Endothelial cell of umbilical vein (primary cell): ENCODE data around the gene LRRC32. TPM values are rescaled to one million over a fixed set of nuclear protein-coding genes. Genes with fewer than 3 reads are reported as not detected.

Experiments used
- BruUV-seq: library from RNA; stranded (reverse); fragments of 400-500 nt; replicated peaks from 2 replicates; lab custom pipeline; 2021; lab: Mats Ljungman, UMichigan
- CTCF ChIA-PET: fragments of 300-600, 350-600 bp; sonication (Branson Sonifier 250); formaldehyde crosslinking; loops from one replicate; lab custom pipeline; 2021; ENCODE audit warnings: antibody characterized with exemption, inconsistent platforms; lab: Charles Lee
- POLR2A ChIA-PET: fragments of 300-600, 350-600 bp; sonication (Branson Sonifier 250); formaldehyde crosslinking; loops from one replicate; lab custom pipeline; 2021; ENCODE audit warnings: antibody characterized with exemption, inconsistent platforms; lab: Charles Lee
- DNase-seq: peaks from one replicate; pipeline ENCODE4 v3.0.0-alpha.2; 2011; ENCODE audit warnings: low read depth, low spot score
- FAIRE-seq: peaks from 2 replicates; lab custom pipeline; 2011; peaks lifted over from hg19 to GRCh38; lab: Jason Lieb, UNC
- H2AFZ ChIP-seq: 2 replicates; pipeline ENCODE4 v1.6.0; 2012; ENCODE audit warnings: low read depth, low read length, control low read depth, inconsistent platforms
- H3K27ac ChIP-seq: 2 replicates; pipeline ENCODE4 v1.5.1; 2011; ENCODE audit warnings: low read depth, mild to moderate bottlenecking, control low read depth, low read length, moderate library complexity; ENCODE audit not compliant: insufficient read depth
- H3K27me3 ChIP-seq, 2 experiments: 2 replicates each; pipeline versions ENCODE4 v1.6.0 to v1.6.1; 2011; ENCODE audit warnings: low read length in 2 of 2, mixed read lengths in 1 of 2; ENCODE audit not compliant: control insufficient read depth in 2 of 2, insufficient read depth in 2 of 2
- H3K36me3 ChIP-seq, 2 experiments: 2 replicates in 1 of 2; 3 replicates in 1 of 2; pipeline ENCODE4 v1.5.1; 2011; ENCODE audit warnings: low read length in 2 of 2, mild to moderate bottlenecking in 1 of 2, moderate library complexity in 1 of 2; ENCODE audit not compliant: control insufficient read depth in 2 of 2, insufficient read depth in 2 of 2; ENCODE audit errors: extremely low read depth in 1 of 2
- H3K4me1 ChIP-seq: 3 replicates; pipeline ENCODE4 v1.5.1; 2011; ENCODE audit warnings: mild to moderate bottlenecking, low read length; ENCODE audit not compliant: control insufficient read depth, insufficient read depth; ENCODE audit errors: extremely low read depth
- H3K4me2 ChIP-seq: 2 replicates; pipeline ENCODE4 v1.6.1; 2011; ENCODE audit warnings: low read length, control low read depth, mixed read lengths; ENCODE audit not compliant: insufficient read depth
- H3K4me3 ChIP-seq, 3 experiments: fragments of 200-600 bp in 1 of 3; sonication (generic), shearing (Covaris generic) in 1 of 3; replicated peaks in 1 of 3; 2 replicates each; pipeline ENCODE4 v1.5.1; 2011 to 2016; ENCODE audit warnings: control low read depth in 3 of 3, low read length in 3 of 3, mild to moderate bottlenecking in 2 of 3, inconsistent platforms in 1 of 3, low read depth in 1 of 3, moderate library complexity in 1 of 3; ENCODE audit not compliant: insufficient read depth in 1 of 3
- H3K79me2 ChIP-seq: 2 replicates; pipeline ENCODE4 v1.6.0; 2012; ENCODE audit warnings: low read length, inconsistent platforms; ENCODE audit not compliant: control insufficient read depth, insufficient read depth
- H3K9ac ChIP-seq: replicated peaks from 2 replicates; pipeline ENCODE3; 2011; ENCODE audit warnings: low read length, control low read depth; ENCODE audit not compliant: insufficient read depth; ENCODE audit errors: extremely low read depth
- H3K9me1 ChIP-seq: replicated peaks from 3 replicates; pipeline ENCODE4 v1.6.0; 2011; ENCODE audit warnings: mild to moderate bottlenecking, low read length; ENCODE audit not compliant: control insufficient read depth, insufficient read depth; ENCODE audit errors: extremely low read depth
- H3K9me3 ChIP-seq: replicated peaks from 2 replicates; pipeline ENCODE4 v1.5.1; 2012; ENCODE audit warnings: low read length, inconsistent platforms; ENCODE audit not compliant: control insufficient read depth, insufficient read depth
- H4K20me1 ChIP-seq: replicated peaks from 2 replicates; pipeline ENCODE3; 2011; ENCODE audit warnings: mild to moderate bottlenecking, low read length; ENCODE audit not compliant: control insufficient read depth, insufficient read depth; ENCODE audit errors: extremely low read depth
- CTCF ChIP-seq, 2 donors: IDR thresholded peaks; 1 replicate in 1 of 2; 2 replicates in 1 of 2; pipeline ENCODE4 v1.5.1; 2011; ENCODE audit warnings: low read length in 2 of 2, mild to moderate bottlenecking in 2 of 2, moderate library complexity in 2 of 2, control low read depth in 1 of 2, inconsistent platforms in 1 of 2, low read depth in 1 of 2; ENCODE audit not compliant: insufficient read depth in 1 of 2; ENCODE audit errors: extremely low read depth in 1 of 2
- EZH2 ChIP-seq: IDR thresholded peaks from 2 replicates; pipeline ENCODE4 v1.6.1; 2012; ENCODE audit warnings: borderline replicate concordance, low read depth, mild to moderate bottlenecking, moderate library complexity, low read length, inconsistent platforms; ENCODE audit not compliant: severe bottlenecking
- FOS ChIP-seq: IDR thresholded peaks from 2 replicates; pipeline ENCODE4 v1.6.1; 2011; ENCODE audit warnings: mild to moderate bottlenecking, low read length, moderate library complexity, borderline replicate concordance; ENCODE audit not compliant: insufficient read depth
- GATA2 ChIP-seq: IDR thresholded peaks from 2 replicates; pipeline ENCODE4 v1.7.0; 2011; ENCODE audit warnings: low read depth, mild to moderate bottlenecking, moderate library complexity, mixed read lengths, low read length; ENCODE audit not compliant: insufficient read length, insufficient read depth
- JUN ChIP-seq: IDR thresholded peaks from 2 replicates; pipeline ENCODE4 v1.6.1; 2011; ENCODE audit warnings: borderline replicate concordance, low read depth; ENCODE audit not compliant: insufficient read length, insufficient read depth
- MAX ChIP-seq: IDR thresholded peaks from 2 replicates; pipeline ENCODE4 v1.6.1; 2011; ENCODE audit not compliant: insufficient read depth, insufficient read length
- MYC ChIP-seq: IDR thresholded peaks from one replicate; pipeline ENCODE4 v1.6.1; 2011; ENCODE audit warnings: mild to moderate bottlenecking, low read depth, low read length
- POLR2A ChIP-seq: IDR thresholded peaks from 2 replicates; pipeline ENCODE4 v1.6.1; 2012; ENCODE audit warnings: low read depth, mild to moderate bottlenecking, control low read depth, low read length
- POLR2AphosphoS5 ChIP-seq: IDR thresholded peaks from 2 replicates; pipeline ENCODE4 v1.6.1; 2012; ENCODE audit warnings: low read depth, mild to moderate bottlenecking, control low read depth, low read length, moderate library complexity; ENCODE audit not compliant: insufficient read depth
- dilution Hi-C: fragments of 300-500 bp; cut with MboI; formaldehyde crosslinking; loops from one replicate; pipeline ENCODE4 v1.15.0; 2019; ENCODE audit warnings: low sequenced_read_pairs; ENCODE audit not compliant: extremely low pct_ligation_motif_present
- intact Hi-C: fragments of 100-400 bp; cut with micrococcal nuclease; formaldehyde crosslinking; loops from one replicate; pipeline ENCODE4 v1.10.0; 2022
- polyA plus RNA-seq, 4 experiments: library from polyadenylated mRNA; depleted of rRNA in 3 of 4; stranded (reverse) in 3 of 4; unstranded in 1 of 4; fragments of >200 nt; gene quantifications; 2 replicates each; pipeline versions ENCODE4 v1.2.1 to v1.2.3, GENCODE V29; 2011 to 2012; ENCODE audit warnings: missing spikeins in 1 of 4
- total RNA-seq: library from RNA; stranded (reverse); gene quantifications from 2 replicates; pipeline ENCODE4 v1.2.3, GENCODE V29; 2021

LRRC32 gene
- total and polyA plus RNA-seq, 2 donors (not counting 3 experiments of a cell fraction or from before 2014, with no cell fraction given), result 77.2 to 117 TPM

GRCh38 chr11:76689313-76690260 lies 19.0 kb upstream of the LRRC32 start:
- BruUV-seq, result no TSS peak
- Histone ChIP-seq H2AFZ (no peak overlapping the region), H4K20me1 (no peaks in the 10 kb centered on the region), H3K4me2 (no peak overlapping the region), H3K9me3 (no peaks in the 10 kb centered on the region), H3K4me3 (no peak overlapping the region), H3K27ac (no peak overlapping the region), H3K4me1 (peaks cover 9% of the 10 kb centered on the region), H3K36me3 (no peaks in the 10 kb centered on the region), H3K27me3 (no peaks in the 10 kb centered on the region), H3K79me2 (no peaks in the 10 kb centered on the region), H3K9ac (no peak overlapping the region), H3K9me1 (no peaks in the 10 kb centered on the region)
- dilution Hi-C loops (no loop called here), intact Hi-C loops (no loop called here)
- FAIRE-seq, result no peak
- ChIA-PET POLR2A (no interaction called here), CTCF (interaction anchor here (0.8 kb wide), 2 partner anchors 9 to 32 kb away, joined by 3 to 4 read pairs; no protein-coding TSS in a partner anchor)
- DNase-seq, result no peak
- no peak for TF ChIP-seq POLR2A
- no peak for TF ChIP-seq EZH2
- TF ChIP-seq MYC, result no peak
- no peak for TF ChIP-seq MAX
- TF ChIP-seq FOS, result no peak
- no peak for TF ChIP-seq POLR2AphosphoS5
- TF ChIP-seq JUN, result no peak
- TF ChIP-seq GATA2, result no peak
- no peak for TF ChIP-seq CTCF (IDR thresholded peaks at IDR 0.05; ENCODE audit: extremely low read depth in 1 of 2, insufficient read depth in 1 of 2, low read depth in 1 of 2, low read length in 2 of 2)
